ENCODE measurements around the gene FYB1.

FYB1 gene

DNA sequence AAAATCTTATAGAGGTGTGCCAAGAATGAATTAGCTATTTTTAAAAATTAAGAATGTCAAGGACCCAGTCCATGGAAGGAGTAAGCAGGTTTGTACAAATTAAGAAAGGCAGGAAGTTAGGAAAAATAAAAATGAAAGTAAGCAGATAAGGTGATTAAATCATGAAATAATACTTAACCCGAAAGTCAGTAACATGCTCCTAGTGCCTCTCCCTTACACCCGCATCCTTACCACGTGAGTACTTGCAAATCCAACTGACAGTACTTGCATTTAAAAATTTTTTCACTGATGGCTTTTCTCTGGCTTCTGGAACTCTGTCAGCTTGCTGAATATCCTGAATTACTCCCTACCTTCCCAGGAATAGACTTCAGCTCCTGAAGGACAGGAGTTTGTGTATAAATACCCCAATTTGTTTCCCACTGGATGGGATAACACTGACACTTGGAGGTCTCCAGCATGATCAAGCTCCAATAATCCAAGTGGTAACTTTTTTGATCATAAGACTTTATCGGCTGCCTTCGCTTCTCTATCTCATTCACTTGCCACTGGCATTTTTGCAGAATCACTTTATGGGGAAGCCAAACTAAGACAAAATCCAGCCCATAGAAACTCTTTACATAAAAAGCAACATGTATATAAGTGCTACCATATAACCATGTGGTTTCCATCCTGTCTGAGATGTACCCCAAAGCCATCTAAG, 103.6 kb downstream of the FYB1 start:
- DNase-seq = no peak

DNA sequence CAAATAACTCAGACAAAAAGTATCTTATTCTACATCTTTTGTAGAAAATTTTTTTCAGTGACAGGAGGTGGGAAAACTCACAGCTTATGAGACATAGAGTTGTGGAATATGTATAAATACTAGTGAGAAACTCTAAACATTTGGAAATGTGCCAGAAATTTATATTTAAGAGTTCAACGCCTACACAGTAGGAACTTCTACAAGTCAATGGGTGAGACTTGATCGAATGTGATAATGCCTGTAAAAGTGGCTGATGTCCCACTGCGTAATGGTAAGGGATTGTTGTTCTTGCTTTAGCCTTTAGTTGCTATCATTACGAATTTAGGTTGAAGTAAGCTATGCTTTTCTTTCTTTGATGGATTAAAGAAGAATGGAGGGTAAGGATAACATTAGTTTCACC, 105.2 kb downstream of the FYB1 start:
- DNase-seq = no peak

DNA sequence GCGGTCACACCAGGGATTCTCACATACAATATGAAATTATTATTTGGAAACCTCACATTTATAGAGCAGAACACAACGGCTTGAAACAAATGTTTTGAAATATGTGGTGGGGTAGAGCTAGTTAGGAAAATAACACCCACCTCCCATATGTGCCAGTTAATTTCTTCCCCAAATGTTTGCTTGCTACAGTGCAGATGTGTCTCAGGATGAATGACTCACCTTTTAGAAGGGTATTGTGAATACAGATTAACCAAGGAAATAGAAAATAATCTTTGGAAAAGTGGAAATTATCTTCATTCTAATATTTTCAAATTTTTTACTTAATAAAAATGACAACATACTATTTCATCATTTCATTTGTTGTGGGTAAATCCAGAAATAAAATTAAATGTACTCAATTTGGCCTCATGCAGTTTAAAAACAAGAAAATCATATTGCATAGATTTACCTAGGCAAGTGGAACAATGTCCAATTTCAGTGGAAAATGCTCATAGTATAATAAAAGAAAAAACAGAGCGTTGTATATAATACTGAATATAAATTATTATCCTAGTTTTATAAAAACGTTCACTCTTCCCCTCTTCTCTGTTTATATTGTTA, 105.9 kb downstream of the FYB1 start:
- no peak for DNase-seq

- no peak for DNase-seq
These were observed 109.8 kb downstream of the FYB1 start for GRCh38 chr5:39109606-39110005.

- DNase-seq = no peak
These were observed 110.4 kb downstream of the FYB1 start for GRCh38 chr5:39108987-39109386.

DNA sequence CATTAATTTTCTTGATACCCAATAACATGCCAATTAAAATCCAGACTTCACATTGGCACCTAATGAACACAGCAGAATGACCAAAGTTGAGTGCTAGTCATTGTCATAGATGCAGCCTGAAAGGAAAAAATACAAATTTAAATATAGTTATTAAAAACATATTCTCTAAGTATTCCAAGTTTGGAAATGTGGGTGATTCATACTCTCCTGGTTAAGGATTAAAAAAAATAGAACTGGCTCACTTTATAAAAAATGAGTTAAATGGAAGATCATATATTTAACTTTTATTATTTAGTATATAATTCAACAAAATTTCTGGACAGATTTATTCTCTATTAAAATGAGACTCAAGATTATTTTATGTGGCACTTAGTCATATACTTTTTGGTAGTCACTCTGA, 112.0 kb downstream of the FYB1 start:
- no peak for DNase-seq

DNA sequence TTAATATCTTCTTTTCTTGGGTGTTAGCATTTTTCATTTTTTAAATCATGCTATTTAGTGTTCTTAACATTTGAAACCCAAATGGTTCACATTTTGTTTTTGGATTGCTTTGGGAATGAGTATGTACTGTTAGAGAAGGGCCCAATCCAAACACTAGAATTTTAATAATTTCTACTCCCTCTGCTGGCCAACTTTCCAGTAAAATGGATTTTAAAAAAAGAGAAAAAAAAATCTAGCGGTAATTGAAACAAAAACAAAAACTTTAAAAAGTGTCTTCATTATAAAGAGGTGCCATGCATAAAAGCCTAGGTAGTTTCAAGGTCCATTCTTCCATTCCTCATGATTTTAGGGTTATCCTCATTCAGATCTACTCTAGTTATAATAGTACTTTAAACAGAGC, 113.0 kb downstream of the FYB1 start:
- DNase-seq = no peak

GRCh38 chr5:39104221-39104620, 115.1 kb downstream of the FYB1 start:
- DNase-seq = no peak

GRCh38 chr5:39102684-39103155, 116.6 kb downstream of the FYB1 start:
- DNase-seq = no peak

GRCh38 chr5:39100851-39101396, 118.4 kb downstream of the FYB1 start:
- DNase-seq = peak; percentile 79

GRCh38 chr5:39100301-39100850, 119.0 kb downstream of the FYB1 start:
- DNase-seq = no peak

GRCh38 chr5:39099831-39100230, 119.5 kb downstream of the FYB1 start:
- DNase-seq = no peak

GRCh38 chr5:39093352-39093751, 126.0 kb downstream of the FYB1 start:
- no peak for DNase-seq

GRCh38 chr5:39092581-39093351, 126.6 kb downstream of the FYB1 start:
- DNase-seq = no peak

GRCh38 chr5:39091940-39092580, 127.3 kb downstream of the FYB1 start:
- no peak for DNase-seq

GRCh38 chr5:39083968-39084367, 135.4 kb downstream of the FYB1 start:
- no peak for DNase-seq

DNA sequence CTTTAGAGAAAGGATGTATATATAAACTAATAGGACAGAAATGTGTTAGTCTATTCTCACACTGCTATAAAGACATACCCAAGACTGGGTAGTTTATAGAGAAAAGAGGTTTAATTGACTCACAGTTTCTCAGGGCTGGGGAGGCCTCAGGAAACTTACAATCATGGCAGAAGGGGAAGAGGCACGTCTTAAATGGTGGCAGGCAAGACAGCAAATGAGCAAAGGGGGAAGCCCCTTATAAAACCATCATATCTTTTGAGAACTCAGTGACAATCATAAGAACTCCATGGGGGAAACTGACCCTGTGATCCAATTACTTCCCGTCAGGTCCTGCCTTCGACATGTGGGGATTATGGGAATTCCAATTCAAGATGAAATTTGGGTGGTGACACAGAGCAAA, 136.4 kb downstream of the FYB1 start:
- DNase-seq = no peak

GRCh38 chr5:39080597-39081204, 138.7 kb downstream of the FYB1 start:
- DNase-seq = peak; percentile 38

DNA sequence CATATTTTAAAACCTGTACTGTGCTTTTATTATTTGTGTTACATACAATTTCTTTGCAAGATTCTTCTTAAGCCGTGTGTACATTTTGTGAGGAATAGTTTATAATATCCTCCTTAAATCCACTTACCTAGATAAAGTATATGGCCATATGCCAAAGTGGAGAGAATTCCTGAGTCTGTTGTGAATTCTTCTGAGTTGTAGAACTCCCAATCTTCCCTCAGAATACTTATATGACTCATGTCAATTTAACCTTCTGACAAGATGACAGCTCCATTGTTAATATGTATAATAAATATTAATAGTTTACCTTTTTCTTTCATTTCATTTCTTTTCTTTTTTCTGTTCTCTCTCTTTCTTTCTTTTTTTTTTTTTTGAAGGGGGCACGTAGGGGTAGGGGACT, 139.2 kb downstream of the FYB1 start:
- DNase-seq = no peak

DNA sequence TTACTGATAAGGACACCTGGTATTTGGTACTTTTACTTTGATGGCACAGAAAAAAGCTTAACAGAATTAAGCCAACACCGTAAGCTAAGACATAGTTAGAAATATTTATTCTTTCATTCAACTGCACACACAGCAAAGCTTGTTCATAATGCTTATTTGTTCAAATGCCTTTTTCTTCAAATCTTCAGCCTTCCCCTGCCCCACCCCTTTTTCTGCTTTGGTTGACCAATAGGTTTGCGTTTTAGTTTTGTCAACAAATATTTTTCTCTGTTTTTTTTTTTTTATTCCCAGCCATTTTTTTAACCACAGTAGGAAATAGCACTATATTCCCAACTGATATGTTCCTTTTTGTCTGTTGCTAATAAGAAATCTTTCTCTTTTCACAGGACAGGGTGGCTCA, 140.2 kb downstream of the FYB1 start:
- DNase-seq = no peak

DNA sequence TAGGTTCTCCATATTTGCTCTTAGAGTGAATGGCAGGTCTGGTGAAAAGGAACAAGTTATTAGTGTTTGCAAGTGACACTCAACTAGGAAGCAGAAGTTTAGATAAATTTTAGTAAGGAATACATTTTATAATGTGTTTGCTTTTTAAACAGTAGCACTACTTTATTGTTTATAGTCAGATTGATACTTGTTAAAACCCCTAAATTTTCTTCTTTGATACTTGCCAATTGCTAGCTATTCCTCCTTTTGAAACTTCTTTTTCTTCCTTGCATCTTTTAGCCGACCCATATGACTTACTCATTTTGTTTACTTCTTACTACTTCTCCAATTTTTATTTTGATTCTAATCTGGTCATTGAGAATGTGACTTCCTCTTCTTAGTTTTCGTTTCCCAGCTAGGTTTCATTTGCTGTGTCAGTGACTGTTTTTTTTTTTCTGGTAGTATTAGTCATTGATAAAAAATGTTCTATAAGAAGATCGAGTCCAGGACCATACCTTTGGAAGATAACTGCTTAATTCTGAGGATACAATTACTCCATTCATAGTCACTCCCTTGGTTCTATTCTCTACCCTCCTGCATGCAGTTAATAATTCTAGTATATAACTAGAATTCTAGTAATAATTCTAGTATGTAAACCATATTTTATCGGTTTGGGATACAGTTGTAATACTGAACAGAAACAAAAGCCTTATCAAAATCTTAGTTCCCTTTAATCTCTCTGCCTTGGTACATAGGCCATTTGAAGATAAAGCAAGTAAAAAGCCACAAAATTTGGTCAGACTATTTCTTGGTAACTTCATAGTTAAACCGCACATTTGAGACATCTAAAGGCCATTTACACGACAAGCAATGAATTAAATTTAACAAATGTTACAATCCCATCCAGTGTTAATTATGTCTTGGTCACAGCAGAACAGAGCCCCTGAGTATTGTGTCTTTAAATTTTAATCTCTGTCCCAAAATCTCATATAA, 142.3 kb downstream of the FYB1 start:
- no peak for DNase-seq
